Measurements from ENCODE around the gene CACNA1C.

- TF ChIP-seq CTCF (conservative IDR thresholded peaks at IDR 0.05; ENCODE audit: low read depth, low read length) (no peak), RCOR1 (IDR thresholded peaks at IDR 0.05; ENCODE audit: insufficient replicate concordance, low read length) (no peak), RAD21 (IDR thresholded peaks at IDR 0.05; ENCODE audit: low read length) (no peak), BHLHE40 (IDR thresholded peaks at IDR 0.05; ENCODE audit: low read depth, low read length) (no peak)
Measured at GRCh38 chr12:2129076-2129475, 76.3 kb downstream of the CACNA1C start.

Data from IMR-90 (cell line).